Breast epithelium (tissue), 4 donors: ENCODE results near the gene TMEM50B. TPM values are rescaled to one million over a fixed set of nuclear protein-coding genes. Genes with fewer than 3 reads are reported as not detected.

Source experiments
- DNase-seq, 2 donors: peaks; one replicate each; pipeline ENCODE4 v3.0.0-alpha.2; 2019; ENCODE audit warnings: low spot score in 2 of 2
- H3K27ac ChIP-seq, 2 donors: fragments of 200-600 bp; sonication (generic) in 1 of 2; one replicate each; pipeline ENCODE4 v1.5.1; 2016 to 2019; ENCODE audit warnings: mild to moderate bottlenecking in 1 of 2
- H3K27me3 ChIP-seq, 2 donors: fragments of 200-600 bp; sonication (generic) in 1 of 2; one replicate each; pipeline versions ENCODE4 v1.5.1 to v1.6.0; 2017 to 2019; ENCODE audit warnings: control low read depth in 1 of 2, mild to moderate bottlenecking in 1 of 2
- H3K36me3 ChIP-seq: fragments of 200-600 bp; one replicate; pipeline ENCODE4 v1.5.1; 2019
- H3K4me1 ChIP-seq, 2 donors: fragments of 200-600 bp; sonication (generic); one replicate each; pipeline ENCODE4 v1.5.1; 2016 to 2019; ENCODE audit warnings: control low read depth in 1 of 2
- H3K4me3 ChIP-seq, 3 donors: fragments of 200-600 bp; sonication (generic); 1 replicate in 2 of 3; 2 replicates in 1 of 3; pipeline ENCODE4 v1.5.1; 2016 to 2019; ENCODE audit warnings: mild to moderate bottlenecking in 3 of 3, moderate library complexity in 2 of 3
- H3K9me3 ChIP-seq, 2 donors: fragments of 200-600 bp; sonication (generic) in 1 of 2; one replicate each; pipeline ENCODE4 v1.5.1; 2016 to 2019; ENCODE audit warnings: control low read depth in 1 of 2
- CTCF ChIP-seq, 3 donors: fragments of 450-650 bp; IDR thresholded peaks; one replicate each; pipeline ENCODE4 v1.5.1; 2016 to 2017; ENCODE audit warnings: antibody characterized with exemption in 3 of 3, mild to moderate bottlenecking in 3 of 3, moderate library complexity in 3 of 3
- POLR2A ChIP-seq: fragments of 450-650 bp; IDR thresholded peaks from one replicate; pipeline ENCODE4 v1.6.1; 2016; ENCODE audit warnings: antibody characterized with exemption, mild to moderate bottlenecking, moderate library complexity
- POLR2AphosphoS5 ChIP-seq, 3 donors: sonication (generic); formaldehyde crosslinking; IDR thresholded peaks; one replicate each; pipeline ENCODE4 v1.6.1; 2017; ENCODE audit warnings: antibody characterized with exemption in 3 of 3
- intact Hi-C: fragments of 100-400 bp; cut with DNase I; formaldehyde crosslinking; loops from one replicate; pipeline ENCODE4 v1.15.1; 2023; ENCODE audit warnings: low total_unique reads
- total RNA-seq, 3 donors: library from RNA; depleted of rRNA; stranded (reverse); fragments of >200 nt; gene quantifications; one replicate each; pipeline ENCODE4 v1.1.0, GENCODE V29; 2016

TMEM50B gene
- 10 to 100 TPM; 88.8 to 92.8 (median 91.8) TPM for total RNA-seq

- Histone ChIP-seq H3K36me3 (no peaks in the 10 kb centered on the region), H3K4me1 (no peaks in the 10 kb centered on the region), H3K27ac (peak within 1 kb of the TSS; percentile 96 to 97), H3K9me3 (no peaks in the 10 kb centered on the region), H3K27me3 (no peaks in the 10 kb centered on the region), H3K4me3 (peak within 1 kb of the TSS; percentile 82 to 94 (median 91))
- intact Hi-C loops, result no loop called here
- TF ChIP-seq CTCF (IDR thresholded peaks at IDR 0.05) (peak; percentile 52 to 60 (median 59)), POLR2AphosphoS5 (IDR thresholded peaks at IDR 0.05) (peak; percentile 54 to 83 (median 58)), POLR2A (peak; percentile 62)
- DNase-seq, result peak; percentile 95 to 96
These were observed at the start of gene TMEM50B for GRCh38 chr21:33479679-33480480. Gene TMEM50B (minus strand): TSS chr21:33479974. CDS start chr21:33468885, 11,089 bp downstream.

GRCh38 chr21:33522953-33523349, 43.2 kb upstream of the TMEM50B start:
- no peak overlapping the region for H3K4me3 ChIP-seq
- H3K4me1 ChIP-seq, result no peaks in the 10 kb centered on the region
- no peaks in the 10 kb centered on the region for H3K9me3 ChIP-seq
- no peak for DNase-seq
- intact Hi-C loops, result no loop called here
- TF ChIP-seq POLR2A, result no peak
- TF ChIP-seq POLR2AphosphoS5 (IDR thresholded peaks at IDR 0.05), result no peak
- TF ChIP-seq CTCF (IDR thresholded peaks at IDR 0.05), result no peak
- no peak overlapping the region for H3K27ac ChIP-seq
- H3K27me3 ChIP-seq, result no peaks in the 10 kb centered on the region
- H3K36me3 ChIP-seq, result no peaks in the 10 kb centered on the region

GRCh38 chr21:33522297-33522952, 42.7 kb upstream of the TMEM50B start:
- Histone ChIP-seq H3K4me3 (no peak overlapping the region), H3K27ac (no peak overlapping the region), H3K4me1 (no peaks in the 10 kb centered on the region), H3K9me3 (no peaks in the 10 kb centered on the region), H3K36me3 (no peaks in the 10 kb centered on the region), H3K27me3 (no peaks in the 10 kb centered on the region)
- no peak for DNase-seq
- no peak for TF ChIP-seq POLR2AphosphoS5 (IDR thresholded peaks at IDR 0.05)
- no peak for TF ChIP-seq POLR2A
- no peak for TF ChIP-seq CTCF (IDR thresholded peaks at IDR 0.05)
- intact Hi-C loops, result no loop called here

- Histone ChIP-seq H3K4me1 (no peaks in the 10 kb centered on the region), H3K27me3 (no peaks in the 10 kb centered on the region), H3K27ac (no peak overlapping the region), H3K4me3 (no peak overlapping the region), H3K36me3 (no peaks in the 10 kb centered on the region), H3K9me3 (no peaks in the 10 kb centered on the region)
- intact Hi-C loops, result no loop called here
- TF ChIP-seq POLR2A, result no peak
- TF ChIP-seq POLR2AphosphoS5 (IDR thresholded peaks at IDR 0.05), result no peak
- no peak for TF ChIP-seq CTCF (IDR thresholded peaks at IDR 0.05)
- no peak for DNase-seq
These were observed 39.1 kb upstream of the TMEM50B start for GRCh38 chr21:33518899-33519298.

- Histone ChIP-seq H3K9me3 (no peaks in the 10 kb centered on the region), H3K4me1 (no peaks in the 10 kb centered on the region), H3K27me3 (no peaks in the 10 kb centered on the region), H3K4me3 (no peak overlapping the region), H3K36me3 (no peaks in the 10 kb centered on the region), H3K27ac (no peak overlapping the region)
- DNase-seq, result no peak
- no peak for TF ChIP-seq POLR2A
- intact Hi-C loops, result no loop called here
These were observed 34.5 kb upstream of the TMEM50B start for GRCh38 chr21:33514229-33514628.
